NT2/D1 (cell line): ENCODE results near the gene CDK6.

Source experiments
- DNase-seq: peaks from one replicate; pipeline ENCODE4 v3.0.0-alpha.2; 2011; ENCODE audit warnings: low read depth, low spot score
- H3K27me3 ChIP-seq: 2 replicates; pipeline ENCODE4 v1.6.0; 2011; ENCODE audit warnings: mild to moderate bottlenecking; ENCODE audit not compliant: insufficient read length, insufficient read depth
- H3K36me3 ChIP-seq: 2 replicates; pipeline ENCODE4 v1.6.1; 2011; ENCODE audit warnings: mild to moderate bottlenecking, low read length, mixed read lengths; ENCODE audit not compliant: insufficient read depth, insufficient read length
- H3K4me1 ChIP-seq: 2 replicates; pipeline ENCODE4 v1.5.1; 2011; ENCODE audit not compliant: insufficient read depth, insufficient read length
- H3K4me3 ChIP-seq: 2 replicates; pipeline ENCODE4 v1.5.1; 2011; ENCODE audit warnings: low read depth; ENCODE audit not compliant: insufficient read length
- H3K9ac ChIP-seq: 2 replicates; pipeline ENCODE4 v1.6.0; 2011; ENCODE audit warnings: low read depth; ENCODE audit not compliant: insufficient read length
- H3K9me3 ChIP-seq: 2 replicates; pipeline ENCODE4 v1.5.1; 2011; ENCODE audit warnings: mild to moderate bottlenecking, low read length; ENCODE audit not compliant: insufficient read depth
- SUZ12 ChIP-seq: IDR thresholded peaks from 2 replicates; pipeline ENCODE4 v1.6.1; 2011; ENCODE audit not compliant: insufficient read length, insufficient read depth; ENCODE audit errors: extremely low read depth
- YY1 ChIP-seq: IDR thresholded peaks from 2 replicates; pipeline ENCODE4 v1.6.1; 2011; ENCODE audit not compliant: insufficient read length, insufficient read depth
- ZNF274 ChIP-seq: IDR thresholded peaks from 2 replicates; pipeline ENCODE4 v1.6.1; 2011; ENCODE audit warnings: mild to moderate bottlenecking, low read depth, low read length

Gene CDK6

DNA sequence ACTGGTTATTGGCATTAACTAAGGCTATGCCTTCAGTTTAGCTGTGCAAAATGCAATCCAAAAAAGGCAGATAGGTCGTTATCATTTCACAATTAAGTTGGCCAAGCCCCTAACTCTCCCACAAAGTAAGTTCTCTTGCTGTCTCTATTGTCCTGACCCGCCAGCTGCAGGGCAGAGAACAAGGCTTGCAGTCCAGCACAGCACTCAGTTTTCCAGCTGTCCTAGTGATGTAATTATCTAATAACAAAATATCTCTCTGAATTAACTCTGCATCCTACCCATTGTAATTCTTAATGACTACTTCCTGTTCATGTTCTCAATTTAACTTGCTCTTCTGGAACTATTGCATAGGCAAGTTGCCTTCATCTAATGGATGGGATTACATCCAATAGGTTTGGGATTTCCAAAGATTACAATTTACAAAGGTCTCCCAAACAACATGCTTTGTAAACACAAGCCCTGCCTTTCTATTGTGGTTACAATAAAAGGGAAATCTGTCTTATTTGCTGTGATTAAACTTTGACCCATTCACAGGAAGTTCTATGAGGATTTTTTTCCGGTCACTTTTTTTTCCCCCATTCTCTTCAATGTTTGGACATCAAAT lies 55.2 kb downstream of the CDK6 start:
- Histone ChIP-seq H3K27me3 (no peaks in the 10 kb centered on the region), H3K9me3 (no peaks in the 10 kb centered on the region), H3K36me3 (no peaks in the 10 kb centered on the region), H3K9ac (no peak overlapping the region), H3K4me1 (no peaks in the 10 kb centered on the region), H3K4me3 (no peak overlapping the region)
- DNase-seq: no peak
- TF ChIP-seq SUZ12 (no peak), ZNF274 (no peak), YY1 (no peak)

DNA sequence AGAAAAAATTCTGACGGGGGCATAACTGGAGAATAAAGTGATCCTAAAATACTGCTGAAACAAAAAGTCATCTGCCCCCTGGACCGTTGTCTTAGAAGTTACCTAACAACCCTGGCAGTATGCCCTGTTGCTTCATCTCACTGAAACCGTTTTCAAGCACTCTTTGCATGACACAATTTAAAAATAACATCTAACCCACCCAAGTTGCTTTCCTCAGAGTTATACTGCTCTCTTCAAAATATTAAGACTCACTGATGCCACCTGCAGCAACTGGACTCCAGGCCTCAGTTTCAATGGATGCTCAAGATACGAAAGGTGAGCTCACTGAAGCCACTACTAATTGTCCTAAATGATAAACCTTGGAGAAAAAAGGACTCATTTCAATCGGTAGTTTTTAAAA lies 57.4 kb downstream of the CDK6 start:
- no peak overlapping the region for H3K9ac ChIP-seq
- H3K36me3 ChIP-seq: peaks cover 7% of the 10 kb centered on the region
- no peaks in the 10 kb centered on the region for H3K27me3 ChIP-seq
- H3K4me1 ChIP-seq: no peaks in the 10 kb centered on the region
- DNase-seq: no peak
- H3K9me3 ChIP-seq: no peaks in the 10 kb centered on the region
- no peak for TF ChIP-seq YY1
- TF ChIP-seq SUZ12: no peak
- no peak for TF ChIP-seq ZNF274
- H3K4me3 ChIP-seq: no peak overlapping the region

DNA sequence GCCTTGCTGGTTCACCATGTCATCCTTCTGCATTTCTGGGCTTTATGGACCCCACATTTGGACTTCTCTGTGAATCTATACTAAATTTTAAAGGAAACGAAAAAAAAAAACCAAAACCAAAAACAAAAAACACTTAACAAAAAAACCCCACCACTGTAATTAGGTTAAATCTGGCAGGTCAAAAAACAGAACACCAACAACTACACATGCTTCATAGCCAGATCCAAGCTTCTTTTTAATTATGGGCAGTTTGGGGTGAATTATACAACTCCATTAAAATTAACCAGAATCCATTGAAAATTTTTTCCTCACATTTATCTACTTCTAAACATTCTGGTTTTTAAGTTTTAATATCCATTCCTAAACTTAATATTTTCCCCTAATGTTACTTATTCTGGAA lies 58.4 kb downstream of the CDK6 start:
- H3K9ac ChIP-seq: no peak overlapping the region
- H3K4me3 ChIP-seq: no peak overlapping the region
- no peaks in the 10 kb centered on the region for H3K27me3 ChIP-seq
- DNase-seq: no peak
- TF ChIP-seq SUZ12 (no peak), YY1 (no peak), ZNF274 (no peak)
- H3K9me3 ChIP-seq: no peaks in the 10 kb centered on the region
- H3K4me1 ChIP-seq: no peaks in the 10 kb centered on the region
- H3K36me3 ChIP-seq: peaks cover 12% of the 10 kb centered on the region

DNA sequence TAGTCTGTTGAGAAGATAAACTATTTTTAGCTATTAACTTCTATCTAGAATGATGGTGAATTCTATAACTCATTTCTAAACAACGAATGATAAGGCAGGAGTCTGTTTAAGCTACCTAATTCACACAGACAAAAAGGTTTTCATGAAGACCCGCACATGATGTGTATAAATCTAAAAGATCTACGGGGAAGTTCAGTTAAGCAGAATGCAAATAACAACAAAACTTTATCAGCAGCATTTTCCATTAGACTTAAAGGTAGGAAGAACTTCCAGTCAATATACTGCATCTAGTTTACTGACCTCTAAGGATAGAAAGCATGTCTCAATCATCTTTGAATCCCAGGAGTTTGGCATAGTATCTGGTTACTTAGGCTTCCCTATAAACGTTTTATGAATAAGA lies 62.6 kb downstream of the CDK6 start:
- TF ChIP-seq ZNF274 (no peak), YY1 (no peak), SUZ12 (no peak)
- Histone ChIP-seq H3K27me3 (no peaks in the 10 kb centered on the region), H3K9ac (no peak overlapping the region), H3K4me3 (no peak overlapping the region), H3K9me3 (no peaks in the 10 kb centered on the region), H3K4me1 (no peaks in the 10 kb centered on the region), H3K36me3 (peaks cover 12% of the 10 kb centered on the region)
- no peak for DNase-seq

DNA sequence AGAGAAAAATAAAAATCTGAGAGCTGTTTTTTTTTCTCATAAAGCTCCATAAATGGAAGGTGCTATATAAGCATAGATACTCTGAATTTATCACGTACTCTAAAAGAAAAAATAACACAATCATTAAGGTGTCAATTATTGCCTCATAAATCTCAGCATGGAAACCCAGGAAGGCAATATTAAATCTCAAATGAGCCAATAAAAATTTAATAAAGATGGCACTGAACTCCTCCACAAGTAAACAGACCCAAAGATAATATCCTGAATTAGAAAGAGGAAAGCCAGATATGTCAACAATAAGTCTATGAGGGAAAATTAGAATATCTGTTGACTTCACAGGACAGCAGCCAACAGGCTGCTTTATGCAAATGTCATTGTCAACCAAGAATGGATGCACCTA lies 66.5 kb downstream of the CDK6 start:
- H3K4me3 ChIP-seq: no peak overlapping the region
- no peaks in the 10 kb centered on the region for H3K27me3 ChIP-seq
- H3K9me3 ChIP-seq: no peaks in the 10 kb centered on the region
- peaks cover 18% of the 10 kb centered on the region for H3K36me3 ChIP-seq
- H3K9ac ChIP-seq: no peak overlapping the region
- no peak for DNase-seq
- peaks cover 1% of the 10 kb centered on the region for H3K4me1 ChIP-seq
- TF ChIP-seq SUZ12 (no peak), ZNF274 (no peak), YY1 (no peak)

DNA sequence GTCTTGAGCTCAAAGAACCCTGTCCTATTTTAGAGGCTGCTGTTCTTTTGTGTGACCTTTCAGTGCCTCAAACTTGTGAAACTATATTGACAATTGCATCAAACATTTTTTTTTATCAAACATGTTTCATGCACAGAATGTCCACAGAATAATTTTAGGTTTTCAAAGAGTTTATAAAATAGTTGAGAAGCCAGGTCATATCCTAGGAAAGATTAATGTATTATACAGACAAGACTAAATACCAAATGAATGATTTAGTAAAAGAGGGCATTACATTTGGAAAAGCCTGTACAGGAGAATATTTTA lies 67.0 kb downstream of the CDK6 start:
- no peaks in the 10 kb centered on the region for H3K27me3 ChIP-seq
- H3K9ac ChIP-seq: no peak overlapping the region
- H3K36me3 ChIP-seq: peaks cover 14% of the 10 kb centered on the region
- H3K9me3 ChIP-seq: no peaks in the 10 kb centered on the region
- peaks cover 1% of the 10 kb centered on the region for H3K4me1 ChIP-seq
- TF ChIP-seq ZNF274: no peak
- TF ChIP-seq YY1: no peak
- TF ChIP-seq SUZ12: no peak
- DNase-seq: no peak
- H3K4me3 ChIP-seq: no peak overlapping the region

DNA sequence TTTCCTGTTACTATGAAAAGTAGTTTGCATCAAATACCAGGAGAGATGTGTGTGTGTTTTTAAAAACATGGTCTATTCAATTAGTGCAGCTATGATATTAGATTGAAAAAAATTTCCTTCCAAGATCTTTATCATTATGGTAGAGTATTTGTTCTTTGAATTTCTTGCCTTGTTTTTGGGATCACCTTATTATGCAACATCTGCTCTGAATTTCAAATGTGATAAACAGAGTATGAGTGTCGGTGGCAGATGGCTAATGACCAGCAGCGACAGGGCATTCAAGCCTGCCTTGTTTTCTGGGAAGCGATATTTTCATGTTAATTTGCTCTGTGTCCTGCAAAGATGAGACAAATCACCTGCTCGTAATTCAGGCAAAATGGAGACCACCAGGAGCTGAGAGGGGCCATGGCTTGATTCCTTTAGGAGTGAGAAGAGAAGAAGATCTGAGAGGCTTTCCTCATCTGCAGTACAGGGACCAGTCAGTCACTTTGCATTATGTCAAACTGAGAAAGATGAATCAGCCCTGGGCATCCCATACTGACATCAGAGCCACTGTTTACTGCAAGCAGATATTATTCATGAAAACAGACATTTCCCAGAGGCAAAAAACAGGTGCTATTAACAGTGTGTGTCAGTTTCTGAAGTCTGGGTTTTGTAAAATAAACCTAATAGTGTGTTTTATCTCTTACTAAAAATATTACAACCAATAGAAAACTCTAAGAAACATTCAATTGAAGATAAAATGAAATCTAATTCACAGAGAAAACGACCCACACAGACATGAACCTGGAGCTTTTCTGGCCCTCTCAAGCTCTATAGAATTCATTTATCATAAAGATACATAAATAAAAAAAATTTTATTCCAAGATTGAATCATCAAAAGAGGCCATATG lies 67.6 kb downstream of the CDK6 start:
- no peak for DNase-seq
- no peak for TF ChIP-seq ZNF274
- no peak for TF ChIP-seq SUZ12
- TF ChIP-seq YY1: no peak
- H3K36me3 ChIP-seq: peaks cover 10% of the 10 kb centered on the region
- H3K9ac ChIP-seq: no peak overlapping the region
- peaks cover 1% of the 10 kb centered on the region for H3K4me1 ChIP-seq
- no peaks in the 10 kb centered on the region for H3K9me3 ChIP-seq
- H3K27me3 ChIP-seq: no peaks in the 10 kb centered on the region
- no peak overlapping the region for H3K4me3 ChIP-seq
